ENCODE measurements around the gene TMEM109. TPM values are rescaled to one million over a fixed set of nuclear protein-coding genes. Genes with fewer than 3 reads are reported as not detected.

The TMEM109 gene
- total RNA-seq, 1 donor from 2014 or later = 9.1 TPM

Other genes with a start within 250 kb of the TMEM109 start
- not detected for gene MS4A8, start 214.5 kb upstream of the TMEM109 start, total RNA-seq
- gene MS4A18, start 189.4 kb upstream of the TMEM109 start, total RNA-seq = not detected
- gene MS4A15, start 157.3 kb upstream of the TMEM109 start, total RNA-seq = not detected
- gene MS4A10, start 128.8 kb upstream of the TMEM109 start, total RNA-seq = not detected
- 3.9 TPM for gene CCDC86, start 72.0 kb upstream of the TMEM109 start, total RNA-seq
- gene PTGDR2, start 58.2 kb upstream of the TMEM109 start, total RNA-seq = 2.0 TPM
- not detected for gene ZP1, start 46.6 kb upstream of the TMEM109 start, total RNA-seq
- 30.2 TPM for gene PRPF19, start 7.6 kb upstream of the TMEM109 start, total RNA-seq
- 105 TPM for gene TMEM132A, start 10.3 kb downstream of the TMEM109 start, total RNA-seq
- gene SLC15A3, start 38.0 kb downstream of the TMEM109 start, total RNA-seq = 2.0 TPM
- 0.74 TPM for gene CD6, start 57.5 kb downstream of the TMEM109 start, total RNA-seq
- not detected for gene CD5, start 188.3 kb downstream of the TMEM109 start, total RNA-seq
- 3.4 TPM for gene VPS37C, start 247.3 kb downstream of the TMEM109 start, total RNA-seq